Measurements from ENCODE around the gene SPINK9.

GRCh38 chr5:148364343-148364742 lies 29.0 kb downstream of the SPINK9 start:
- TF ChIP-seq POLR2A (IDR thresholded peaks at IDR 0.05; ENCODE audit: low read depth) (no peak), POLR2AphosphoS5 (IDR thresholded peaks at IDR 0.05) (no peak), CTCF (IDR thresholded peaks at IDR 0.05) (no peak), EP300 (IDR thresholded peaks at IDR 0.05) (no peak)

Data from esophagus muscularis mucosa (tissue), 4 donors.